ENCODE results near the gene UNC80.

GRCh38 chr2:209970271-209970670 is 198.6 kb downstream of the UNC80 start:
- TF ChIP-seq CTCF (IDR thresholded peaks at IDR 0.05) (no peak), EZH2 (IDR thresholded peaks at IDR 0.05; ENCODE audit: borderline replicate concordance, insufficient read depth, low read depth, low read length, poor library complexity, severe bottlenecking) (no peak)

All from B cell (primary cell).